NCI-H226 (cell line): ENCODE measurements around the gene MIDN.
"Not testable (repeated sequence)": the region's sequence is repeated elsewhere in the genome, so short reads cannot be mapped to it uniquely, and the experiment has no call there.

Experiments
- DNase-seq: peaks from one replicate; pipeline ENCODE4 v3.0.0-alpha.2; 2015

Gene MIDN

GRCh38 chr19:1296575-1297271, 48.3 kb downstream of the MIDN start:
- DNase-seq, result no peak

DNA sequence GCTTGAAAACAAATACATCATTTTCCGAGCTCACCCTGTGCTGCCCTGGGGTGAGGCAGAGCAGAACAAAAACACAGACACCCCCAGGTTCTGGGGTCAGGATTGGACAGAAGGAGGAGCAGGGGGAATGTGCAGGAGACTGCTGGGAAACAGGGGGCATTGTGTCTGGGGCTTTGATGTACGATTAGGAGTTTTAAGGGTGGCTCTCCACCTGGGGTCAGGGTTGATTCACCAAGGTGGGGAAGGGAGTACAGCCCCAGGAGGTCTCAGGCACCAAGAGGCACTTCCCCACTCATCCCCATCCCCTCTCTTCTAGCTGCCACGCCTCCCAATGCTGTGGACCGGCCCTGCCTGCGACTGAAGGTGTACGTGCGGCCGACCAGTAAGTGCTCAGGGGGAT, 49.9 kb downstream of the MIDN start:
- DNase-seq, result no peak

DNA sequence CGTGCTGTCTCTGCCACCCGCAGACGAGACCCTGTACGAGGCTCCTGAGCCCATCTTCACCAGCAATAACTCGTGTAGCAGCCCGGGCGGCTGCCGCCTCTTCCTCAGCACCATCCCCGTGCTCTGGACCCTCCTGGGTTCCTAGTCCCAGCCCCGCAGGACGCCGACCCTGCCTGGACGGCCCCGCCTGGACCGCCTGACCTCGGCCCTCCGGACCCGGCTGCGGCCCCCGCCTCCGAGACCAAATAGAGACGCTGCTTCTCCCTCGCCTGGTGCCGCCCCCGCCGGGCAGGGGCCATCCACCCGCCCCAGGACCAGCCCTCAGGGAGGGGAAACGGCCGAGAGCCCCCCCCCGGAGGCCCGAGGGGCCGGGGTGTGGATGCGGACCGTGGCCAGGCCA, 51.4 kb downstream of the MIDN start:
- DNase-seq, result no peak

- no peak for DNase-seq
These were observed 52.5 kb downstream of the MIDN start for GRCh38 chr19:1300744-1301490.

- DNase-seq, result no peak
These were observed 54.3 kb downstream of the MIDN start for GRCh38 chr19:1302533-1303239.

- no peak for DNase-seq
These were observed 56.0 kb downstream of the MIDN start for GRCh38 chr19:1304197-1304924.

GRCh38 chr19:1305354-1305753, 57.0 kb downstream of the MIDN start:
- not testable (repeated sequence) for DNase-seq

- DNase-seq, result no peak
These were observed 58.9 kb downstream of the MIDN start for GRCh38 chr19:1307320-1307719.

GRCh38 chr19:1307755-1308303, 59.4 kb downstream of the MIDN start:
- no peak for DNase-seq

GRCh38 chr19:1308718-1309117, 60.3 kb downstream of the MIDN start:
- DNase-seq, result no peak
